ENCODE data around the gene NGEF.

DNA sequence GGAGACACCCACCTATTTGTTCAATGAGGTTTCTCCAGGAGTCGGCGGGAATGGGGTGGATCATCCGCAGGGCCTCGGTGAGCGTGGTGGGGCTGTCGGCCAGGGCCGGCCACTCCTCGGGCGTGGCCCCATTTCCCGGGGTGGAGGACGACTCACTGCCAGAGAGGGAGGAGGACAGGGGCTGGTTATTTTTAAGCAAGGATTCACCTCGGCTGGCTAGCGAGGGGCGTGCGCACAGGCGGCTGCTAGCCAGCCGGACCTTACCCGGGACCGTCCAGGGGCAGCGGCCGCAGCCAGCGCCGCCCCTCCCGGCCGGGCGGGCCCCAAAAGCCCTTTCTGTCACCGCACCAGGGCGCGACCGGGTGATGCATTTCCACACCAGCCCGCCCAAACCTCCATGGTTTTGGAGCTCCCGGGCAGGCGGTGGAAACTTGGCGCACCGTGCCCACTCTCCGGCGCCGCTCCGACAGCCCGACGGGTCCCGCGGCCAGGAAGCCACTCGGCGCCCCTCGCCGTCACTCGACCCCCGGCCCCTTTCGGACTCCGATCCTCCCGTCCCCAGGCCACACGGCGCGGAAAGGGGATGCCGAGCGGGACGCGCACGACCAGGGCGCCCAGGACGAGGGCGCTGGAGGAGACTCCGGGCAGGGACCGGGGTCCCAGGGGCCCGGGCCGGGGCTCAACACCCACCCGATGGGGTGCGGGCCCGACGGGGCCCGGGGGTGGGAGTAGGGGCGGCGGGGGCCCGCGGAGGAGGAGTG is 85.8 kb downstream of the NGEF start:
- TF ChIP-seq, protein P1, sequence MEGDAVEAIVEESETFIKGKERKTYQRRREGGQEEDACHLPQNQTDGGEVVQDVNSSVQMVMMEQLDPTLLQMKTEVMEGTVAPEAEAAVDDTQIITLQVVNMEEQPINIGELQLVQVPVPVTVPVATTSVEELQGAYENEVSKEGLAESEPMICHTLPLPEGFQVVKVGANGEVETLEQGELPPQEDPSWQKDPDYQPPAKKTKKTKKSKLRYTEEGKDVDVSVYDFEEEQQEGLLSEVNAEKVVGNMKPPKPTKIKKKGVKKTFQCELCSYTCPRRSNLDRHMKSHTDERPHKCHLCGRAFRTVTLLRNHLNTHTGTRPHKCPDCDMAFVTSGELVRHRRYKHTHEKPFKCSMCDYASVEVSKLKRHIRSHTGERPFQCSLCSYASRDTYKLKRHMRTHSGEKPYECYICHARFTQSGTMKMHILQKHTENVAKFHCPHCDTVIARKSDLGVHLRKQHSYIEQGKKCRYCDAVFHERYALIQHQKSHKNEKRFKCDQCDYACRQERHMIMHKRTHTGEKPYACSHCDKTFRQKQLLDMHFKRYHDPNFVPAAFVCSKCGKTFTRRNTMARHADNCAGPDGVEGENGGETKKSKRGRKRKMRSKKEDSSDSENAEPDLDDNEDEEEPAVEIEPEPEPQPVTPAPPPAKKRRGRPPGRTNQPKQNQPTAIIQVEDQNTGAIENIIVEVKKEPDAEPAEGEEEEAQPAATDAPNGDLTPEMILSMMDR (IDR thresholded peaks at IDR 0.05), result no peak
- no peak for TF ChIP-seq EP300 (IDR thresholded peaks at IDR 0.05)
- TF ChIP-seq POLR2AphosphoS5 (IDR thresholded peaks at IDR 0.05), result no peak
- no peak for TF ChIP-seq POLR2A (IDR thresholded peaks at IDR 0.05)
